Astrocyte of the cerebellum (primary cell): Measurements from ENCODE around the gene NELFA.

Source experiments
- DNase-seq: peaks from one replicate; pipeline ENCODE4 v3.0.0-alpha.2; 2011; ENCODE audit warnings: low read depth
- H3K4me3 ChIP-seq: 2 replicates; pipeline ENCODE4 v1.5.1; 2011; ENCODE audit warnings: mild to moderate bottlenecking, low read depth, low read length, moderate library complexity
- in situ Hi-C: cut with HindIII; loops from 2 replicates; pipeline ENCODE4 v1.10.0; 2017; ENCODE audit warnings: low sequenced_read_pairs
- TF ChIP-seq, protein P1 (sequence below): IDR thresholded peaks from 2 replicates; pipeline ENCODE4 v1.5.1; 2012; ENCODE audit warnings: low read length, low read depth, moderate library complexity, mild to moderate bottlenecking; ENCODE audit errors: missing control alignments

Gene NELFA

DNA sequence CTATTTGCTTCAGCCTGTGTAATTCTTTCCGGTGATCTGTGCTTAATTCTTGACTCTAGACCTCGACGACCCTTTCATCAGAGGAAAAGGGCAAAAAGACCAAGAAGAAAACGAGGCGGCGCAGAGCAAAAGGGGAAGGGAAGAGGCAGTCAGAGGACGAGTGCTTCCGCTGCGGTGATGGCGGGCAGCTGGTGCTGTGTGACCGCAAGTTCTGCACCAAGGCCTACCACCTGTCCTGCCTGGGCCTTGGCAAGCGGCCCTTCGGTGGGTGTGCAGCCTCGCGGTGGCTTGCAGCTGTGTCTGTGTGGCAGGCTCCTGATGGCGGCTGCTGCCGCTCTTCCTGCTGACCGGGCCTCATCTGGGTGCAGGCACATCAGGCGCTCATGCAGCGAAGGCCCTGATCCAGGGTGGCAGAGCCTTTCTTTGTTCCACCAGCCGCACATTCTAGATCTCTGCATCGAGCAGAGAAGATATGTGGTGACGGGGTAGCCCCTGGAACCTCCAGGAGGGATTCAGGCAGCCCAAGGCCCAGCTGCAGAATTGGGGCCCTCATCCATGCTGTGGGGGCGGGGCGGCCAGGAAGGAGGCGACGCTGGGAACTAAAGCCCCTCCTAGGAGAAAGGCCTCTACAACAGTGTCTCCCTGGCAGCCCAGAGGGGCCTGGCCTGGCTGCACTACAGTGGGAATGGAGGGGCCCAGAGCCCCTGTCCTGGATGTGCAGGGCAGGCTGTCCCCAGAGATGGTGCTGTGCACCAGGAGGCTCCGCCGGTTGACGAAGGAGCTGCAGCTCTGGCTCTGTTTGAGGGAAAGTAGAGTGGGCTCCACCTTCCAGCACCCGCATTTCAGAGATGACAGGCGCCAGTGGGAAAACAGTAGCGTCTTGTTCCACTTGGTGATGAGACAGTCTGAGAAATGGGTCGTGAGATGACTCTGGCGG, 32.1 kb downstream of the NELFA start:
- no peak overlapping the region for H3K4me3 ChIP-seq
- in situ Hi-C loops, result no loop called here
- no peak for DNase-seq
- TF ChIP-seq, protein P1, sequence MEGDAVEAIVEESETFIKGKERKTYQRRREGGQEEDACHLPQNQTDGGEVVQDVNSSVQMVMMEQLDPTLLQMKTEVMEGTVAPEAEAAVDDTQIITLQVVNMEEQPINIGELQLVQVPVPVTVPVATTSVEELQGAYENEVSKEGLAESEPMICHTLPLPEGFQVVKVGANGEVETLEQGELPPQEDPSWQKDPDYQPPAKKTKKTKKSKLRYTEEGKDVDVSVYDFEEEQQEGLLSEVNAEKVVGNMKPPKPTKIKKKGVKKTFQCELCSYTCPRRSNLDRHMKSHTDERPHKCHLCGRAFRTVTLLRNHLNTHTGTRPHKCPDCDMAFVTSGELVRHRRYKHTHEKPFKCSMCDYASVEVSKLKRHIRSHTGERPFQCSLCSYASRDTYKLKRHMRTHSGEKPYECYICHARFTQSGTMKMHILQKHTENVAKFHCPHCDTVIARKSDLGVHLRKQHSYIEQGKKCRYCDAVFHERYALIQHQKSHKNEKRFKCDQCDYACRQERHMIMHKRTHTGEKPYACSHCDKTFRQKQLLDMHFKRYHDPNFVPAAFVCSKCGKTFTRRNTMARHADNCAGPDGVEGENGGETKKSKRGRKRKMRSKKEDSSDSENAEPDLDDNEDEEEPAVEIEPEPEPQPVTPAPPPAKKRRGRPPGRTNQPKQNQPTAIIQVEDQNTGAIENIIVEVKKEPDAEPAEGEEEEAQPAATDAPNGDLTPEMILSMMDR, result no peak

DNA sequence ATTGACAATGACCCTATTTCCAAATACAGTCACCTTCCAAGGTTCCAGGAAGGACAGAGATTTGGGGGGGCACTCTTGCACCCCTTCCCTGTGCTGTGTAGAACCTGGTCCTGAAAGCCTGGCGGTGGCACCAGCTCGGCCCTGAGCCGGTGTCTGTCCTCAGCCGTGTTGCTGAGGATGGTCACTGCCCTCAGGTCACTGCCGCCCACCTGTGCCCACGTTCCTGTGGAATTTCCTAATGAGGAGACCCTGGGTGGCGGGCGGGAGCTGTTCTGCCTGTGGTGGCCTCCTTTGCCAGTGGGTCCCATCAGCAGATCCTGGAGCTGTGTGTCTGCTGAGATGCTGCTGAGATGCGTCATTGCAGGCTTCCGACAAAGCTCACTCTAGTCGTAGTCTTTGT, 32.9 kb downstream of the NELFA start:
- TF ChIP-seq, protein P1, result no peak
- no peak for DNase-seq
- in situ Hi-C loops, result no loop called here
- no peak overlapping the region for H3K4me3 ChIP-seq

DNA sequence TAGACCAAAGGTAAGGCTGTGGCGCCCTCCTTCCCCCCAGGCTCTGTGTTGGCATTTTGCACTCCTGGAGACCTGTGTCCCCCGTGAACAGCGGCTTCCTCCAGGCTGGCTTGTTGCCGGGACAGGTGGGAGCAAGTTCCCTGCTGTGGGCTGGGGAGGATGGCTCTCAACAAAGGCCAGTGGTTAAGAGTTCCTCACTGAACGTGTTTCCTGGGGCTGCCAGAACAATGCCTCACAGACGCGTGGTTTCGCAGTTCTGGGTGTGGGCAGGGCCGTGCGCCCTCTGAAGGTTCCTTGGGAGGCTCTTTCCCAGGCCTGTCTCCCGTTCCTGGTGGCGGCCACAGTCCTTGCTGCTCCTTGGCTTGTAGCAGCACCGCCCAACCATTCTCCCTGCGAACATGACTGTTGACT, 33.4 kb downstream of the NELFA start:
- in situ Hi-C loops, result no loop called here
- no peak overlapping the region for H3K4me3 ChIP-seq
- TF ChIP-seq, protein P1, result no peak
- no peak for DNase-seq

DNA sequence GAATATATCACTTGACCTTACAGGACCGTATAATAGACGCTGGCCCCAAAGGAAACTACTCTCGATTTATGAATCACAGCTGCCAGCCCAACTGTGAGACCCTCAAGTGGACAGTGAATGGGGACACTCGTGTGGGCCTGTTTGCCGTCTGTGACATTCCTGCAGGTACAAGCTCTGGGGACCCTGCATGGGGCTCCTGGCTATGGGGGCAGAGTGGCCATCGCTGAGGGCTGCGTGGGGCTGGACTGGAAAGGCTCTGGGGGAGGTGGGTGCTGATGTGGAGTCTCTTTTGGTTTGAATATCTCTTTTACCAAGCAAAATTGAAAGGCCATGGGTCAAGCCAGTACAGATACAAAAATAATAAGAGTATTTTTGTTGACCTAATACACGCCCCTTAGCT, 33.9 kb downstream of the NELFA start:
- in situ Hi-C loops, result no loop called here
- H3K4me3 ChIP-seq, result no peak overlapping the region
- TF ChIP-seq, protein P1, result no peak
- DNase-seq, result no peak

DNA sequence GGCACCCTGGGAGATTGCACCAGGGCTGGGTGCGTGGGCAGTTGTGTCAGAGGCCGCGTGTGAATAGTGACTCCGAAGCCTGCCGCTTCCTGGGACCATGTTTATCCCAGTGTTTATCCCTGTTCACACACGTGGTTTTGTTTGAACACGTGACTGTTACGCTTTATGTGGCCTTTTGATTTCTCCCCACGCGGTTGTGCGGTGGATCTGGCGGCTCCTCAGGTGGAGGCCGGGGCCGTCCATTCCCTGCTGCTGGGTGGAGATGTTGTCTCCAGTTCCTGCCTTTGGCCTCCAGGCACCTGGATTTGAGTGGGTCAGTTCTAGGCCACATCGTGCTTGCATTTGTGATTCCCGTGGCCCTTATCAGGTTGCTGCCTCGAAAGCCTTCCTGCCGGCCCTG, 35.1 kb downstream of the NELFA start:
- in situ Hi-C loops, result no loop called here
- no peak overlapping the region for H3K4me3 ChIP-seq
- no peak for DNase-seq
- TF ChIP-seq, protein P1, result no peak

DNA sequence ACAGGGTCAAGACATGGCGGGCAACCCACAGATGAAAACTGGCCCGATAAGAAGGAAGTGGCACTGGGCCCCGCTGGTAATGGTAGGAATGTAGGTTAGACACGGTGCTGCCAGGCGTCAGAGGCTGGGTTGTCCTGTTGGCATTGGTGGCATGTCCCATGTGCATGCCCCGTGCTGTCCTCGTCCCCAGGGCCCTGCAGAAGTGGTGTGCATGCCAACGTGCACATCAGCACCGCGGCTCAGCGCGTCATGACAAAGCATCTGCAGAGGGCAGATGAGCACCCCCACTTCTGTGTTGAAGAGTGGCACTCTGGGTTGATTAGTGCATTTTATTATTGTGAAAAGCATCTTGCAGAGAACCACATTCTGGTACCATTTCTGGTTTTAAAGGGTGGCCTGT, 35.6 kb downstream of the NELFA start:
- TF ChIP-seq, protein P1, result no peak
- DNase-seq, result no peak
- H3K4me3 ChIP-seq, result no peak overlapping the region
- in situ Hi-C loops, result no loop called here
